Urinary bladder (tissue), 4 donors: ENCODE results near the gene TSPAN4. TPM values are rescaled to one million over a fixed set of nuclear protein-coding genes. Genes with fewer than 3 reads are reported as not detected.

Experiments
- DNase-seq: peaks from one replicate; pipeline ENCODE4 v3.0.0-alpha.2; 2015; ENCODE audit errors: extremely low spot score
- H3K27ac ChIP-seq: one replicate; pipeline ENCODE4 v1.5.1; 2013; ENCODE audit warnings: low read depth, mild to moderate bottlenecking, moderate library complexity
- H3K36me3 ChIP-seq: one replicate; pipeline ENCODE4 v1.6.1; 2013; ENCODE audit warnings: mild to moderate bottlenecking, moderate library complexity; ENCODE audit not compliant: insufficient read depth
- H3K4me1 ChIP-seq: one replicate; pipeline ENCODE4 v1.6.1; 2013; ENCODE audit warnings: mild to moderate bottlenecking, moderate library complexity; ENCODE audit not compliant: insufficient read depth
- H3K4me3 ChIP-seq: one replicate; pipeline ENCODE4 v1.5.1; 2013; ENCODE audit warnings: low read depth, low read length
- WGBS: extraction: QIAGEN DNeasy Blood & Tissue Kit; methylation state at CpG from one replicate; pipeline ENCODE4 v1.1.7; 2013; 5-methylcytosine and 5-hydroxymethylcytosine counted together
- polyA plus RNA-seq: library from polyadenylated mRNA; stranded (reverse); fragments of 200-250 nt; gene quantifications from one replicate; pipeline ENCODE4 v1.2.3, GENCODE V29; 2013
- total RNA-seq: library from RNA; depleted of rRNA; stranded (reverse); fragments of >200 nt; gene quantifications from one replicate; pipeline ENCODE4 v1.2.3, GENCODE V29; 2014
- donor health status: healthy with polysubstance abuse.
- donor health status: healthy.

Gene TSPAN4
- total and polyA plus RNA-seq, 2 donors: 39.4 to 144 TPM

- 65% methylated on average over 8 of the region's 8 CpGs for WGBS
- Histone ChIP-seq H3K4me3 (no peak overlapping the region), H3K27ac (no peak overlapping the region), H3K36me3 (no peaks in the 10 kb centered on the region), H3K4me1 (no peaks in the 10 kb centered on the region)
- DNase-seq: no peak
These were observed 27.4 kb downstream of the TSPAN4 start for GRCh38 chr11:870127-870413.

GRCh38 chr11:870418-870817 is 27.8 kb downstream of the TSPAN4 start:
- WGBS: 87% methylated on average over 8 of the region's 8 CpGs

DNA sequence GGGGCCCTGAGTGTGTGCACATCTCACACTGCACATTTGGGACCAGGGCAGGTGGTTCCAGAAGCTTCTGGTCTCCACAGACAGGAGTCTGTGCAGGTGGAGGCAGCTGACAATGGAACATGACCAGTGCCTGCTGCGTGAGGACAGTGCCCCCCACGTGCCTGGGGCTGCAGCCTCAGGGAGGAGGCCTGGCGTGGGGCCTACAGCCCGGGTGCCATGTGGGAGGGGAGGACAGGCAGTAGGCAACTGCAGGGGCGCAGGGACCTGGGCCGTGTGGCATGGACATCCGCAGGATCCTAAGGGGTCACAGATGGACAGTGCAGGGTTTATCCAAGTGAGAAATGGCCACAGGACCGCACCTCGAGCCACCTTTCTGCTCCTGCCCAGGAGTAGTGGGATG is 28.8 kb downstream of the TSPAN4 start:
- WGBS: 80% methylated on average over 9 of the region's 9 CpGs
- H3K36me3 ChIP-seq: no peaks in the 10 kb centered on the region

More at GRCh38 chr11:870418-870817, 27.8 kb downstream of the TSPAN4 start:
- no peak for DNase-seq
- Histone ChIP-seq H3K36me3 (no peaks in the 10 kb centered on the region), H3K4me1 (no peaks in the 10 kb centered on the region), H3K4me3 (no peak overlapping the region), H3K27ac (no peak overlapping the region)

GRCh38 chr11:872799-873198 is 30.1 kb downstream of the TSPAN4 start:
- no peaks in the 10 kb centered on the region for H3K36me3 ChIP-seq
- H3K27ac ChIP-seq: no peak overlapping the region
- H3K4me3 ChIP-seq: no peak overlapping the region
- 87% methylated on average over 9 of the region's 9 CpGs for WGBS
- no peak for DNase-seq
- no peaks in the 10 kb centered on the region for H3K4me1 ChIP-seq

More for the DNA sequence above, 28.8 kb downstream of the TSPAN4 start:
- Histone ChIP-seq H3K27ac (no peak overlapping the region), H3K4me1 (no peaks in the 10 kb centered on the region), H3K4me3 (no peak overlapping the region)
- DNase-seq: no peak

DNA sequence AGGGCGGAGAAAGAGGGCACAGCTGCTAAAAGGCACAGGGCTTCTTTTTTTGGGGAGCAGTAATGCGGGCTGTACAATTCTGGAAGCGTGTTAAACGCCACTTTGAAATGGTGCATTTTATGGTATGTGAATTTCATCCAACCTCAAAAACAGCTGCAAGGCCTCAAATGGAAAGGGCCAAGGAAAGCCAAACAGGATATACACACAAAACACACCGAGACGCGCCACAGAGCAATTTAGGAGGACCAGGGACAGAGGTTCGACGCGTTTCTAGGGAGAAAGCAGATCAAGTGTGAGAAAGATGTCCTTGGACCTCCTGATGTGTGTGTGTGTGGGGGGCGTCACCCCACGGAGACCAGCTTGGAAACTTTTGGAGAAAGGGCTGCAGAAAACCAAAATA is 31.1 kb downstream of the TSPAN4 start:
- Histone ChIP-seq H3K27ac (no peak overlapping the region), H3K4me1 (no peaks in the 10 kb centered on the region), H3K36me3 (no peaks in the 10 kb centered on the region), H3K4me3 (no peak overlapping the region)
- peak; percentile 45 for DNase-seq
- WGBS: 48% methylated on average over 12 of the region's 12 CpGs

DNA sequence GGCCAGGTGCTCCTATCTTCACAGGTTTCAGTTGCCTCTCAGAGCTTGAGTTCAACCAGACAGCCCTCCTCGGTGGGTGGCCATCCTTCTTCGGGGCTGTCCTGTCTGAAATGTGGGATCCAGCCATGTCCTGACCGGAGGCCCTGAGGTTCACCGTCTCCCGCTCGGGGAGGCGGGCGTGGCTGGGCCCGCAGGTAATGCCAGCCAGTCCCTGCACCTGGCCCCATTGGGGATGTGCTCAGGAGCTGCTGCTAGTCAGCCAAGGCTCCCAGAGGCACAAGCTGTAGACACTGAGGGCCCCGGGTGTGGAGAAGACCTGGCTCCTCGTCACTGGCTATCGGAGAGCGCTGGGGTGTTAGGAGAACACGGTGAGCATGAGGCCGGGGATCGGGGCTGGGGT is 32.6 kb downstream of the TSPAN4 start:
- DNase-seq: no peak
- 91% methylated on average over 16 of the region's 16 CpGs for WGBS
- no peak overlapping the region for H3K4me3 ChIP-seq
- H3K36me3 ChIP-seq: no peaks in the 10 kb centered on the region
- H3K4me1 ChIP-seq: no peaks in the 10 kb centered on the region
- no peak overlapping the region for H3K27ac ChIP-seq

DNA sequence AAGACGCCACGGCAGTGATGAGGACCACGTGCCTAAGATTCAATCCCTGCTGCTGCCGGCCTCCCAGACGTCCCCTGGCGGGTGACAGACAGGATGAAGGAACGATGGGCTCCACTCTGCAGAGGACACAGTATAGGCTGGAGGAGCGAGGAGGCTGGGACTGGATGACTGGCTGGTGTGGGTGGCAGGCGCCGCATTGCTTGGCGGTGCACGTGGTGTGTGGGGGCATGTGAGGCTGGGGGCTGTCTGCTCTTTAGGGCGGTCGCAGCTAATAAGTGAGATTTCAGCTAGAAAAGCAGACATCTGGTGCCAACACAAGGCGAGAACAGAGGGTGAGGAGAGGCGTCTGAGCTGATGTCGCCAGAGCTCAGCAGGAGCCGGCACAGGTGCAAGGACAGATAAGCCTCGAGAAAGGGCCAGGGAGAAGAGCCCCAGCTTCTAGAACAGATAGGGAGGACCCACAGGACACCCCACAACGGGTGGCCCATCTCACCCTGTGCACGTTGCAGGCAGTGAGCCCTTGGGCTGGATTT is 33.2 kb downstream of the TSPAN4 start:
- DNase-seq: no peak
- Histone ChIP-seq H3K36me3 (no peaks in the 10 kb centered on the region), H3K4me3 (no peak overlapping the region), H3K4me1 (no peaks in the 10 kb centered on the region), H3K27ac (no peak overlapping the region)
- 93% methylated on average over 21 of the region's 21 CpGs for WGBS

DNA sequence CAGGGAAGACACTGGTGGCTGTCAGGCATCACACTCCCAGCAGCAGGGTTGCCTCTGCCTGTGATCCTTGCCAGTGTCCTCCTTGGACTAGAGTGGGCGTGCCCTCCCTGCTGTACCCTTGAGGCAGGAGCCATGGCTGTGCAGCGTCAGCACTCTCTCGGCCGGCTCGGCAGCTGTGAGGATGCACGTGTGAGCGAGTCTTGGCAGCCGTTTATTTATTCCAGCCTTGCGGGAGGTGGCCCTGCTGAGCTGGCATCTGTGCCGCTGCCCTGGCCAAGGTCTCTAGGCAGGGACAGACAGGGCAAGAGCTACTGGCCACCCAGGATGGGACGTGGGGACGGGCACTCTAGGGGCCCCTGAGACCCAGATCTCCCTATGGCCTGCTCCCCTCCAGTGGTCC is 33.9 kb downstream of the TSPAN4 start:
- 74% methylated on average over 12 of the region's 12 CpGs for WGBS
- H3K36me3 ChIP-seq: no peaks in the 10 kb centered on the region
- H3K4me3 ChIP-seq: no peak overlapping the region
- no peak overlapping the region for H3K27ac ChIP-seq
- no peaks in the 10 kb centered on the region for H3K4me1 ChIP-seq
- DNase-seq: no peak

GRCh38 chr11:877565-877964 is 34.9 kb downstream of the TSPAN4 start:
- DNase-seq: no peak
- H3K4me3 ChIP-seq: no peak overlapping the region
- H3K27ac ChIP-seq: no peak overlapping the region
- H3K36me3 ChIP-seq: no peaks in the 10 kb centered on the region
- WGBS: 93% methylated on average over 11 of the region's 11 CpGs
- no peaks in the 10 kb centered on the region for H3K4me1 ChIP-seq

DNA sequence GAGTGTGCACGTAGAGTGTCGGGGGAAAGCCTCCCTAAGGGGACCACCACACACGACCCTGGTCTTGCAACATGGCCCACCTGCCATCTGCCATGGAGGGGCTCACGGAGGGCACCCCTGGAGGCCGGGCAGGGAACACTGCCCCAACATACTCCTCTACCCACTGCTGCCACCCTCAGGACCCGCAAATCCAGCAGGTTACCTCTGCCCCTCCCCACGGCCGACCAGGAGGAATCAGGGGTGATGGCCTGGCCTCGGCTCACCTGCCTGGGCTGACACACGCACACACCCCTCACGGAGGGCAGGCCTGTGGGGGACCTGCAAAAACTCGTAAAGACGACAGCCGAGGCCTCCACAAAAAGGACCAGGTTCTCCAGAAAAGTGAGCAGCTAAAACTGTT is 37.8 kb downstream of the TSPAN4 start:
- Histone ChIP-seq H3K27ac (no peak overlapping the region), H3K4me3 (no peak overlapping the region), H3K4me1 (no peaks in the 10 kb centered on the region), H3K36me3 (no peaks in the 10 kb centered on the region)
- DNase-seq: no peak
- WGBS: 89% methylated on average over 14 of the region's 14 CpGs

DNA sequence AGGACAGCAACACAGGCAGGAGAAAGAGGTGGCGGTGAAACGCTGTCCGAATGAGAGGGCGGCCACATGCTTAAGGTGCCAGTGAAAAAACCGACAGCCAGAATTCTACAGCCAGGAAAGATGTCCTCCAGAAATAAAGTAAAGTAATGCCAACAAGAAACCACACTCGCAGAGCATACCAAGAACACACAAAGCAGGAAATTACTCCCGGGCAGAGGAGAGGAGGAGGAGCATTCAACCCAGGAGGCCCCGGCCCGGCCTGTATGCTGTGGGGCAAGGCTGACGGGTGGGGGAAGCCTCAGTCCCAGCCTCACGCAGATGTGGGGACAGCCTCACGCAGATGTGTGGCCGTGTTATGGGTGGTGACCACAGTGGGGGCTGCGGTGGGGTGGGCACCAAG is 39.9 kb downstream of the TSPAN4 start:
- WGBS: 88% methylated on average over 14 of the region's 14 CpGs
- Histone ChIP-seq H3K4me3 (no peak overlapping the region), H3K4me1 (no peaks in the 10 kb centered on the region), H3K27ac (no peak overlapping the region), H3K36me3 (no peaks in the 10 kb centered on the region)
- no peak for DNase-seq

GRCh38 chr11:883527-883926 is 40.9 kb downstream of the TSPAN4 start:
- 89% methylated on average over 10 of the region's 10 CpGs for WGBS
- DNase-seq: no peak
- no peaks in the 10 kb centered on the region for H3K36me3 ChIP-seq
- H3K4me3 ChIP-seq: no peak overlapping the region
- no peak overlapping the region for H3K27ac ChIP-seq
- no peaks in the 10 kb centered on the region for H3K4me1 ChIP-seq

GRCh38 chr11:884578-885070 is 42.0 kb downstream of the TSPAN4 start:
- DNase-seq: no peak
- WGBS: 89% methylated on average over 16 of the region's 16 CpGs
- Histone ChIP-seq H3K4me1 (no peaks in the 10 kb centered on the region), H3K36me3 (no peaks in the 10 kb centered on the region), H3K4me3 (no peak overlapping the region), H3K27ac (no peak overlapping the region)

DNA sequence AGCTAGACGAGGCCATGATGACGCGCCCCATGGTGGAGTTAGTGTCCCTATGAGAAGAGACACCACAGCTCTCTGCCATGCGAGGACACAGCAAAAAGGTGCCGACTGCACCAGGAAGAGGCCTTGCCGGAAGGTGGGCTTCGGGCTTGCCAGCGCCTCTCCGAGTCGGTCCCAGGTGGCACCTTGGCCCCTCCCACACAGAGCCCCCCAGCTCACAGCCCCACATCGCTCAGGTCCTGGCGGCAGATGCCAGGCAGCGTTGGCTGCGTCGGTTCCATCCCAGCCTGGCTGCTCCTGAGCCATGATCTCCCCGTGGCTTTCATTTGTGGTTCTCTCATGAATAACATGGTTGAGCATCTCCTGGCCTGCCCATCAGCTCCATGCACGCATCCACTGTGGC is 43.9 kb downstream of the TSPAN4 start:
- no peak overlapping the region for H3K27ac ChIP-seq
- H3K4me3 ChIP-seq: no peak overlapping the region
- no peaks in the 10 kb centered on the region for H3K4me1 ChIP-seq
- 96% methylated on average over 17 of the region's 17 CpGs for WGBS
- DNase-seq: no peak
- H3K36me3 ChIP-seq: no peaks in the 10 kb centered on the region

GRCh38 chr11:887589-887988 is 44.9 kb downstream of the TSPAN4 start:
- no peak overlapping the region for H3K4me3 ChIP-seq
- DNase-seq: no peak
- H3K36me3 ChIP-seq: no peaks in the 10 kb centered on the region
- H3K27ac ChIP-seq: no peak overlapping the region
- 95% methylated on average over 14 of the region's 14 CpGs for WGBS
- H3K4me1 ChIP-seq: no peaks in the 10 kb centered on the region
